Breast epithelium (tissue), 4 donors: ENCODE measurements around the gene PATJ. TPM values are rescaled to one million over a fixed set of nuclear protein-coding genes. Genes with fewer than 3 reads are reported as not detected.
"Not testable (repeated sequence)": the region's sequence is repeated elsewhere in the genome, so short reads cannot be mapped to it uniquely, and the experiment has no call there.

Experiments used
- DNase-seq, 2 donors: peaks; one replicate each; pipeline ENCODE4 v3.0.0-alpha.2; 2019; ENCODE audit warnings: low spot score in 2 of 2
- H3K27ac ChIP-seq, 2 donors: fragments of 200-600 bp; sonication (generic) in 1 of 2; one replicate each; pipeline ENCODE4 v1.5.1; 2016 to 2019; ENCODE audit warnings: mild to moderate bottlenecking in 1 of 2
- H3K27me3 ChIP-seq, 2 donors: fragments of 200-600 bp; sonication (generic) in 1 of 2; one replicate each; pipeline versions ENCODE4 v1.5.1 to v1.6.0; 2017 to 2019; ENCODE audit warnings: control low read depth in 1 of 2, mild to moderate bottlenecking in 1 of 2
- H3K36me3 ChIP-seq: fragments of 200-600 bp; one replicate; pipeline ENCODE4 v1.5.1; 2019
- H3K4me1 ChIP-seq, 2 donors: fragments of 200-600 bp; sonication (generic); one replicate each; pipeline ENCODE4 v1.5.1; 2016 to 2019; ENCODE audit warnings: control low read depth in 1 of 2
- H3K4me3 ChIP-seq, 3 donors: fragments of 200-600 bp; sonication (generic); 1 replicate in 2 of 3; 2 replicates in 1 of 3; pipeline ENCODE4 v1.5.1; 2016 to 2019; ENCODE audit warnings: mild to moderate bottlenecking in 3 of 3, moderate library complexity in 2 of 3
- H3K9me3 ChIP-seq, 2 donors: fragments of 200-600 bp; sonication (generic) in 1 of 2; one replicate each; pipeline ENCODE4 v1.5.1; 2016 to 2019; ENCODE audit warnings: control low read depth in 1 of 2
- CTCF ChIP-seq, 3 donors: fragments of 450-650 bp; IDR thresholded peaks; one replicate each; pipeline ENCODE4 v1.5.1; 2016 to 2017; ENCODE audit warnings: antibody characterized with exemption in 3 of 3, mild to moderate bottlenecking in 3 of 3, moderate library complexity in 3 of 3
- POLR2A ChIP-seq: fragments of 450-650 bp; IDR thresholded peaks from one replicate; pipeline ENCODE4 v1.6.1; 2016; ENCODE audit warnings: antibody characterized with exemption, mild to moderate bottlenecking, moderate library complexity
- POLR2AphosphoS5 ChIP-seq, 3 donors: sonication (generic); formaldehyde crosslinking; IDR thresholded peaks; one replicate each; pipeline ENCODE4 v1.6.1; 2017; ENCODE audit warnings: antibody characterized with exemption in 3 of 3
- intact Hi-C: fragments of 100-400 bp; cut with DNase I; formaldehyde crosslinking; loops from one replicate; pipeline ENCODE4 v1.15.1; 2023; ENCODE audit warnings: low total_unique reads
- total RNA-seq, 3 donors: library from RNA; depleted of rRNA; stranded (reverse); fragments of >200 nt; gene quantifications; one replicate each; pipeline ENCODE4 v1.1.0, GENCODE V29; 2016

Gene PATJ
- total RNA-seq, 3 donors from 2014 or later, result 20.8 to 193 (median 129) TPM

- Histone ChIP-seq H3K27ac (no peak overlapping the region), H3K36me3 (no peaks in the 10 kb centered on the region), H3K9me3 (peaks cover 6 to 17% of the 10 kb centered on the region in 2 donors), H3K4me3 (no peak overlapping the region), H3K4me1 (no peaks in the 10 kb centered on the region), H3K27me3 (no peaks in the 10 kb centered on the region)
- intact Hi-C loops, result no loop called here
- TF ChIP-seq POLR2AphosphoS5 (IDR thresholded peaks at IDR 0.05), result no peak
- no peak for TF ChIP-seq POLR2A
- no peak for TF ChIP-seq CTCF (IDR thresholded peaks at IDR 0.05)
- no peak for DNase-seq
Observed at GRCh38 chr1:62210960-62211359, 468.7 kb downstream of the PATJ start.

- Histone ChIP-seq H3K9me3 (peaks cover 6 to 17% of the 10 kb centered on the region in 2 donors), H3K27me3 (no peaks in the 10 kb centered on the region), H3K36me3 (no peaks in the 10 kb centered on the region), H3K4me3 (no peak overlapping the region), H3K4me1 (no peaks in the 10 kb centered on the region), H3K27ac (no peak overlapping the region)
- intact Hi-C loops, result no loop called here
- no peak for DNase-seq
- TF ChIP-seq CTCF (IDR thresholded peaks at IDR 0.05) (no peak), POLR2AphosphoS5 (IDR thresholded peaks at IDR 0.05) (no peak), POLR2A (no peak)
Observed at GRCh38 chr1:62212411-62212810, 470.1 kb downstream of the PATJ start.

GRCh38 chr1:62213075-62213914, 471.0 kb downstream of the PATJ start:
- Histone ChIP-seq H3K9me3 (peaks cover under 1 to 17% of the 10 kb centered on the region in 2 donors), H3K27me3 (no peaks in the 10 kb centered on the region), H3K4me3 (no peak overlapping the region), H3K4me1 (no peaks in the 10 kb centered on the region), H3K27ac (no peak overlapping the region), H3K36me3 (no peaks in the 10 kb centered on the region)
- TF ChIP-seq POLR2AphosphoS5 (IDR thresholded peaks at IDR 0.05), result no peak
- TF ChIP-seq CTCF (IDR thresholded peaks at IDR 0.05), result no peak
- no peak for TF ChIP-seq POLR2A
- intact Hi-C loops, result no loop called here
- DNase-seq, result no peak

- H3K36me3 ChIP-seq, result no peaks in the 10 kb centered on the region
- no peak for DNase-seq
- H3K27me3 ChIP-seq, result no peaks in the 10 kb centered on the region
- no peak for TF ChIP-seq POLR2AphosphoS5 (IDR thresholded peaks at IDR 0.05)
- no peak for TF ChIP-seq CTCF (IDR thresholded peaks at IDR 0.05)
- TF ChIP-seq POLR2A, result no peak
- no peaks in the 10 kb centered on the region for H3K4me1 ChIP-seq
- H3K9me3 ChIP-seq, result no peaks in the 10 kb centered on the region
- intact Hi-C loops, result no loop called here
- no peak overlapping the region for H3K4me3 ChIP-seq
- no peak overlapping the region for H3K27ac ChIP-seq
Observed at GRCh38 chr1:62218604-62219003, 476.3 kb downstream of the PATJ start.

GRCh38 chr1:62220456-62220855, 478.2 kb downstream of the PATJ start:
- H3K36me3 ChIP-seq, DNase-seq, H3K4me3 ChIP-seq, intact Hi-C loops, H3K4me1 ChIP-seq, H3K27me3 ChIP-seq, H3K27ac ChIP-seq, H3K9me3 ChIP-seq: not testable (repeated sequence)
